ENCODE data around the gene MAPT.

GRCh38 chr17:46028374-46028773, 134.0 kb downstream of the MAPT start:
- no peak for TF ChIP-seq EP300 (IDR thresholded peaks at IDR 0.05; ENCODE audit: borderline replicate concordance)
- TF ChIP-seq RAD21 (IDR thresholded peaks at IDR 0.05; ENCODE audit: low read depth), result no peak
- TF ChIP-seq MAX (IDR thresholded peaks at IDR 0.05), result no peak
- no peak for TF ChIP-seq USF1 (IDR thresholded peaks at IDR 0.05)
- no peak for TF ChIP-seq CEBPB (IDR thresholded peaks at IDR 0.05)
- TF ChIP-seq REST (IDR thresholded peaks at IDR 0.05; ENCODE audit: low read depth), result no peak
- no peak for TF ChIP-seq FOXM1 (IDR thresholded peaks at IDR 0.05; ENCODE audit: borderline replicate concordance, low read depth)
- no peak for TF ChIP-seq CREB1 (IDR thresholded peaks at IDR 0.05; ENCODE audit: low read depth)
- no peak for TF ChIP-seq TEAD4 (IDR thresholded peaks at IDR 0.05)
- TF ChIP-seq EGR1 (IDR thresholded peaks at IDR 0.05), result no peak
- no peak for TF ChIP-seq TCF12 (IDR thresholded peaks at IDR 0.05; ENCODE audit: low read depth)
- no peak for TF ChIP-seq TAF1 (IDR thresholded peaks at IDR 0.05; ENCODE audit: low read depth)
- TF ChIP-seq YY1 (IDR thresholded peaks at IDR 0.05; ENCODE audit: low read depth), result no peak

Measured in Ishikawa (cell line).